Caki2 (cell line): ENCODE measurements around the gene PPARG. TPM values are rescaled to one million over a fixed set of nuclear protein-coding genes. Genes with fewer than 3 reads are reported as not detected.
A peak's percentile ranks its signal among the peaks of the same experiment; 100 is the strongest.
"Not testable (repeated sequence)": the region's sequence is repeated elsewhere in the genome, so short reads cannot be mapped to it uniquely, and the experiment has no call there.

Source experiments
- DNase-seq: peaks from one replicate; pipeline ENCODE4 v3.0.0-alpha.2; 2015; ENCODE audit warnings: low read depth
- in situ Hi-C: cut with HindIII; loops from 2 replicates; pipeline ENCODE4 v1.10.0; 2016; ENCODE audit warnings: low sequenced_read_pairs, low pct_unique_long_range_greater_than_20kb, mixed read lengths
- total RNA-seq: library from RNA; depleted of rRNA; stranded (reverse); fragments of >200 nt; shearing (Covaris generic); gene quantifications from 2 replicates; pipeline ENCODE4 v1.2.3, GENCODE V29; 2014; ENCODE audit warnings: low replicate concordance

The PPARG gene
- total RNA-seq, 1 experiment from 2014 or later = 63.8 TPM

GRCh38 chr3:12442654-12443501, 154.0 kb downstream of the PPARG start:
- in situ Hi-C loops = no loop called here
- no peak for DNase-seq

DNA sequence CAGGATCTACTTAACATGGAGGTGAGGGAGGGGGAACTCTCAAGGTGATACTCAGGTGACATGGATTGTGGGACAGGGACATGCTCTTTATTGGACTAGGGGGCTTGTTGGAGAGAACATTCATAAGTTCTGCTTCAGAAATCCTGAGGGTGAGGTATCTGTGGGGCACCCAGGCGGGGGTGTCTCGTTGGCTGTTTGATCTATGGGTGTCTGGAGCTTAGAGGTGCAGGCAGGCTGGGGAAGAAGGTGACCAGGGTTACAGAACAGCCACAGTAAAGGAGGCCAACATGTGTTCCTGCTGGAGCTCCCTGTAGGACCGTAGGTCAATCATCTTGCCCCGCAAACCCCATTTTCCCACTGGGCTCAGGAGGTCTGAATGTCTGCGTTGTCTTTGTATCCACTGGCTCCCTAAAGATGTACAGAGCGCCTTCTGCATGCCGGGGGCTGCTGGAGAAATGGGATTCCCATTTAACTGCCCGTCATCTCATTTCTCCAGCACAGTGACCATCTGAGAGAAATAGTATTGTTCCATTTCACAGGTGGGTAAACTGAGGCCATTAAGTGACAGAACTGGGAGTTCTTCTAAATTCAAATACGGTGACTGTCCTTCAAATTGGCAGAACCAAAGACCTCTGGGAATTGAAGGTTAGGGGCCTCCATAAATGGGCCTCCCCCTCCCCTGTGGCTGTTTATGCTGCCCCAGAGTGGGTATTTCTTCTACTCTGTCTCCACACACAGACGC, 155.1 kb downstream of the PPARG start:
- no peak for DNase-seq
- in situ Hi-C loops = no loop called here

DNA sequence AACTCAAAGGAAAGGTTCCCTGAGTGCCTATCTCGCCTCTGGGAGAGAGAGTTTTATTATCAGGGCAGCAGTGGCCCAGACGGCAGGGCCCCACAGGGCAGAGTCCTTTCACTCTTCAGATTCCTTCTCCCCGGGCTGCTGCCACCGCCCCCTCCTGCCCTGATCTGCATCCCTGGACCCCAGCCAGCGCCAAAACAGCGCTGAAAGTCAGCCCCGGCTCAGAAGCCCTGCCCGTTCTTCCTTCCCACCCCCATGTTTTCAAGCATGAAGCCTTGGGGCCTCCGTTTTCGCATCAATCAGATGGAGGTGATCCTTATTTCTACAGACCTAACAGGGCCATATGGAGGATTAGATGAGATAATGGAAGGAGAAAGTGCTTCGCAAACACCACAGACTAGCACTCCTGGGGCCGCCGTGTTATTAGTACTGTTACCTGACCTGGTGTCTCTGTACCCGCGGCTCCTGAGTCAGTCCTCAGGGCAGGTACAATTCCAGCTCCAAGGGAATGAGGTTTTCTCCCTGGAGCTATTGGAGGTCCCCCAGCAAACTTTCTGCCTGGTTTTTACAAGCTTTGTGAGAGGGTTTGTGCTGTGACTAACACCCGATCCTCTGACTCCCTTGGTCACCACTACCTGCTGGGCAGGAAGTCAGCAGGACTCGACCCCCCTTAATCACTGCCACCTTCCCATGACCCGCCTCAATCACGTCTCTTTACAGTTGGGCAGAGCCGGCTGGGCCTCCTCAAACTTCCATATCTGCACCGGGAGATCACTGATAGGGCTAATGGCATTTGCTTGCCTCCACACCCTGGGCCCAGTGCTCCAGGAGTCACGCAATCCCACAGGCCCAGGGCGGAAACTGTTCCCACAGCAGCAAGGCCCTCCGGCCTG, 156.0 kb downstream of the PPARG start:
- in situ Hi-C loops = no loop called here
- peak; percentile 15 for DNase-seq

GRCh38 chr3:12445523-12446240, 156.8 kb downstream of the PPARG start:
- DNase-seq = no peak
- in situ Hi-C loops = no loop called here

- DNase-seq = no peak
- in situ Hi-C loops = no loop called here
These were observed 157.4 kb downstream of the PPARG start for GRCh38 chr3:12446298-12446697.

GRCh38 chr3:12447075-12447474, 158.2 kb downstream of the PPARG start:
- DNase-seq = no peak
- in situ Hi-C loops = no loop called here

- DNase-seq, in situ Hi-C loops: not testable (repeated sequence)
These were observed 159.7 kb downstream of the PPARG start for GRCh38 chr3:12448404-12449202.

DNA sequence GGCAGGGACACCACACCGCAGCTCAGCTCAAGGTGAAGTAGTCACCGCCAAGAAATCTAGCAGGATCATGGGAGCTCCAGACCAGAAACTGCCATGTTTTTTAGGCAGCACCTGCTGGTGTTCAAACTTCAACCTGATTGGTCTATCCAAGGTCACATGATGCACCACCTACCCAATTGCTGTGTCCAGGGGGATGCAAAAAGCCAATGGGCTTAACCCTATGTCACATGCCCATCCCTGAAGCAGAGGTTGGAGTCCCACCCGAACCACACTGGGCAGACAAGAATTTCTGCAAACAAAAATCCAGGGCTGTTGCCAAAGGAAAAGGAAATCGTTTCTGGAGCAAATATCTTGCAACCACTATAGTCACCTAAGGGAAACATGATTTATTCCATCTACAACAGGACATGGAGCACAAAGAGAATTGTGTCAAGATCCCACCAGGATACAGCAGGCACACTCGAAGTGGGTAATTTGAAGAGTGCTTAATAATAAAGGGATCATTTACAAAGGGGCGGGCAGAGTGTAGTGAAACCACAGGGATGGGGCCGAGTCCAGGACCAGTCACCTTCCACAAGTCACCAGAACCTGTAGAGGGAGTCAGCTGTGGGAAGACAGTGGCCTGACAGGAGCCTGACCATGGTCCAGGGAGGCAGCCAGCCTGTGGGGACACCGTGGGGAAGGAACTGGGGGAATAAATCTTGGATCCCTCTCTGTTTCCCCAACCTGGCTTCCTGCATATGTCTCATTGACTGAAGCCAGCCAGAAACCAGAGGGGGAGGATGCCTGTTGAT, 161.2 kb downstream of the PPARG start:
- in situ Hi-C loops = no loop called here
- no peak for DNase-seq

DNA sequence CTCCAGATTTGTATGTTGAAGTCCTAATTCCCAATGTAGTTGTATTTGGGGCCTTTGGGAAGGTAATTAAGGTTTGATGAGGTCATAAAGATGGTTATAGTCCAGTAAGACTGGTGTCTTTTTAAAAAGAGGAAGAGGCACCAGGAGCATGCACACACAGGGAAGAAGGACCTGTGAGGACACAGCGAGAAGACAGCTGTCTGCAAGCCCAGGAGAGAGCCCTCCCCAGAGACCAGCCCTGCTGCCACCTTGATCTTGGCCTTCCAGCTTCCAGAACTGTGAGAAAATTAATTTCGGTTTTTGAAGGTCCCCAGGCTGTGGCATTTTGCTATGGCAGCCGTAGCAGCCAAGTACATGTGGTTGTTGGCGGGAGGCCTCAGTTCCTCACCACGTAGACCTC, 162.6 kb downstream of the PPARG start:
- in situ Hi-C loops = no loop called here
- DNase-seq = no peak

DNA sequence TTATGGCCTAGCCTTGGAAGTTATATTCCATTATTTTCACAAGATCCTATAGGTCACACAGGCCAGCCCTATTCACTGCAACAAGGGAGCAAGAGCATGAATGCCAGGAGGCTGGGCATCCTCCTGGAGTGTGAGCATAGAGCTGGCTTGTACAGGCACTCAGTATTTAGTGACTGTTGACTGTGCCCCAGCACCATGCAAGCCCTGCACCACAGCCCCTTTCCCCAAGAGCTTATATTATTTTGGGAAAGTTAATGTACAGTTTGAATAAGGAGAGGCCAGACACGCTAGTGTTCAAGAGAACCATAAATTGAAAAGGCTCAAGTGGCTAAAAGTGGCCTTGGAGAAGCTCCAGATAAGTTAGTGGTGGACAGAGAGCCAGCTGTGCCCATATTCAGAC, 163.1 kb downstream of the PPARG start:
- in situ Hi-C loops = no loop called here
- no peak for DNase-seq

- no peak for DNase-seq
- in situ Hi-C loops = no loop called here
These were observed 163.8 kb downstream of the PPARG start for GRCh38 chr3:12452361-12453330.

- in situ Hi-C loops = no loop called here
- no peak for DNase-seq
These were observed 165.4 kb downstream of the PPARG start for GRCh38 chr3:12454076-12454815.

- in situ Hi-C loops = no loop called here
- no peak for DNase-seq
These were observed 165.9 kb downstream of the PPARG start for GRCh38 chr3:12454816-12455121.

- DNase-seq = no peak
- in situ Hi-C loops = no loop called here
These were observed 166.9 kb downstream of the PPARG start for GRCh38 chr3:12455740-12456139.

- in situ Hi-C loops = no loop called here
- no peak for DNase-seq
These were observed 167.6 kb downstream of the PPARG start for GRCh38 chr3:12456441-12456840.
